Measurements from ENCODE around the gene TSPAN12.

- TF ChIP-seq GATA2 (IDR thresholded peaks at IDR 0.05; ENCODE audit: low read depth, low read length) (no peak), GATA3 (IDR thresholded peaks at IDR 0.05; ENCODE audit: low read depth, low read length) (no peak)
Measured at GRCh38 chr7:120828528-120828927, 29.4 kb downstream of the TSPAN12 start.
